Tibial artery (tissue), 4 donors: ENCODE results near the gene PACSIN1.

ENCODE experiments used
- DNase-seq, 2 donors: peaks; one replicate each; pipeline ENCODE4 v3.0.0-alpha.2; 2019
- H3K27ac ChIP-seq, 2 donors: fragments of 200-600 bp; sonication (generic) in 1 of 2; 1 replicate in 1 of 2; 2 replicates in 1 of 2; pipeline ENCODE4 v1.5.1; 2018 to 2019; ENCODE audit warnings: mild to moderate bottlenecking in 1 of 2
- H3K27me3 ChIP-seq, 2 donors: fragments of 200-600 bp; sonication (generic) in 1 of 2; one replicate each; pipeline versions ENCODE4 v1.5.1 to v1.6.0; 2016 to 2019
- H3K36me3 ChIP-seq, 3 donors: fragments of 200-600 bp; sonication (generic) in 2 of 3; one replicate each; pipeline ENCODE4 v1.5.1; 2016 to 2019; ENCODE audit warnings: mild to moderate bottlenecking in 2 of 3
- H3K4me1 ChIP-seq, 4 donors: fragments of 200-600 bp; sonication (generic) in 2 of 4; 1 replicate in 3 of 4; 2 replicates in 1 of 4; pipeline ENCODE4 v1.5.1; 2016 to 2019
- H3K4me3 ChIP-seq, 2 donors: fragments of 200-600 bp; sonication (generic) in 1 of 2; 1 replicate in 1 of 2; 2 replicates in 1 of 2; pipeline ENCODE4 v1.5.1; 2018 to 2019; ENCODE audit warnings: mild to moderate bottlenecking in 2 of 2
- H3K9me3 ChIP-seq, 3 donors: fragments of 200-600 bp; sonication (generic) in 1 of 3; one replicate each; pipeline ENCODE4 v1.5.1; 2016 to 2019
- intact Hi-C: fragments of 100-400 bp; cut with DNase I; formaldehyde crosslinking; loops from one replicate; pipeline ENCODE4 v1.15.0; 2023; ENCODE audit warnings: low total_unique reads
- TF ChIP-seq, protein P1 (sequence below), 2 experiments: fragments of 200-600 bp in 1 of 2; fragments of 450-650 bp in 1 of 2; IDR thresholded peaks; one replicate each; pipeline ENCODE4 v1.5.1; 2017 to 2019; ENCODE audit warnings: antibody characterized with exemption in 2 of 2, mild to moderate bottlenecking in 1 of 2, moderate library complexity in 1 of 2

PACSIN1 gene

DNA sequence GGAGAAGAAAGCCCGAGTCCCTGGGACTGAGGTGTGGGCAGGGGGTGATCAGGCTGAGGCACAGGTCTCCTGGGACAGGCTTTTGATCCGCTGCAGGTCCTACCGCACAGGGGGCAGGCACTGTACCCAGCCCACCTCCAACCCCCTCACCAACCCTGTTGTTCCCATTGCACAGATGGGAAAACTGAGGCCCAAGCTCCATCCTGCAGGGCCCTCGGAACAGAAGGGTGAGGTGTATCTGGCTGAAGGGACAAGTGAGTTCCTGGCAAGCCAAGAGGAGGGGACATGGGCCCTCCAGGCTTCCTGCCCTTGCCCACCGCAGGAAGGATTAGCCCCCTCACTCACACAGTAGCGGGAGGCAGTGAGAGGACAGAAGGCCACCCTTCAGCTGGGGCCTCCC lies 106.7 kb downstream of the PACSIN1 start:
- H3K36me3 ChIP-seq = no peaks in the 10 kb centered on the region
- peaks cover 0 to 51% of the 10 kb centered on the region in 2 donors for H3K27me3 ChIP-seq
- no peak overlapping the region for H3K27ac ChIP-seq
- intact Hi-C loops = no loop called here
- DNase-seq = no peak
- no peaks in the 10 kb centered on the region for H3K4me1 ChIP-seq
- H3K9me3 ChIP-seq = no peaks in the 10 kb centered on the region
- no peak overlapping the region for H3K4me3 ChIP-seq
- TF ChIP-seq, protein P1, sequence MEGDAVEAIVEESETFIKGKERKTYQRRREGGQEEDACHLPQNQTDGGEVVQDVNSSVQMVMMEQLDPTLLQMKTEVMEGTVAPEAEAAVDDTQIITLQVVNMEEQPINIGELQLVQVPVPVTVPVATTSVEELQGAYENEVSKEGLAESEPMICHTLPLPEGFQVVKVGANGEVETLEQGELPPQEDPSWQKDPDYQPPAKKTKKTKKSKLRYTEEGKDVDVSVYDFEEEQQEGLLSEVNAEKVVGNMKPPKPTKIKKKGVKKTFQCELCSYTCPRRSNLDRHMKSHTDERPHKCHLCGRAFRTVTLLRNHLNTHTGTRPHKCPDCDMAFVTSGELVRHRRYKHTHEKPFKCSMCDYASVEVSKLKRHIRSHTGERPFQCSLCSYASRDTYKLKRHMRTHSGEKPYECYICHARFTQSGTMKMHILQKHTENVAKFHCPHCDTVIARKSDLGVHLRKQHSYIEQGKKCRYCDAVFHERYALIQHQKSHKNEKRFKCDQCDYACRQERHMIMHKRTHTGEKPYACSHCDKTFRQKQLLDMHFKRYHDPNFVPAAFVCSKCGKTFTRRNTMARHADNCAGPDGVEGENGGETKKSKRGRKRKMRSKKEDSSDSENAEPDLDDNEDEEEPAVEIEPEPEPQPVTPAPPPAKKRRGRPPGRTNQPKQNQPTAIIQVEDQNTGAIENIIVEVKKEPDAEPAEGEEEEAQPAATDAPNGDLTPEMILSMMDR (IDR thresholded peaks at IDR 0.05) = no peak

DNA sequence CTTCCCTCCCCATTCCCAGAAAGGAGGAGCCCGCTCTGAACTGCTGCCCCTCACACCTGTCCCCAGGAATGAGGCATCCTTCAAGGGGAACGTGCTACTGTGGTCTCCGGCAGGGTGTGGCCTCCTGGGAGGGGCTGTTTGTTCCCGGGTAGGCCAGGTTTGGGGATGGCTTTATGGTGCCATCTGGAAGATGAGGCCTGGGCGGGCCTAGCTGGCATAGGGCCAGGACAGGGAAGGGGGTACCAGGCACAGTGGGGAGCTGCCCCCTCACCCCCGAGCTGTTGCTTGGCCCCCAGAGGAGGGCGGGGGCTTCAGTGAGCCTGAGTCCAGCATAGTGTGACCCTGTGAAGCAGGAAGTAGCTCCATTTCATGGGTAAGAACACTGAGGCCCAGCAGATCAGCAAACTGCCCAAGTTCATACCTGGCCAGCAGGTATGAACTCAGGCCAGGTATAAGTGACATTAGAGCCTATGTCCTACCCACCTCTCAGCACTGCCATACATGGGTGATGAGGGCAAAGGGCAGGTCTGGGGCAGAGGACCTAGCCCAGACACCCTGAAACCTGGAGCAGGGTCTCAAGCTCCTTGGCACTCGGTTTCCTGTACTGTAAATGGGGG lies 107.8 kb downstream of the PACSIN1 start:
- DNase-seq = no peak
- H3K4me1 ChIP-seq = no peaks in the 10 kb centered on the region
- no peaks in the 10 kb centered on the region for H3K9me3 ChIP-seq
- intact Hi-C loops = no loop called here
- no peak overlapping the region for H3K27ac ChIP-seq
- H3K27me3 ChIP-seq = peaks cover 0 to 43% of the 10 kb centered on the region in 2 donors
- H3K36me3 ChIP-seq = no peaks in the 10 kb centered on the region
- TF ChIP-seq, protein P1 (IDR thresholded peaks at IDR 0.05) = no peak
- no peak overlapping the region for H3K4me3 ChIP-seq

DNA sequence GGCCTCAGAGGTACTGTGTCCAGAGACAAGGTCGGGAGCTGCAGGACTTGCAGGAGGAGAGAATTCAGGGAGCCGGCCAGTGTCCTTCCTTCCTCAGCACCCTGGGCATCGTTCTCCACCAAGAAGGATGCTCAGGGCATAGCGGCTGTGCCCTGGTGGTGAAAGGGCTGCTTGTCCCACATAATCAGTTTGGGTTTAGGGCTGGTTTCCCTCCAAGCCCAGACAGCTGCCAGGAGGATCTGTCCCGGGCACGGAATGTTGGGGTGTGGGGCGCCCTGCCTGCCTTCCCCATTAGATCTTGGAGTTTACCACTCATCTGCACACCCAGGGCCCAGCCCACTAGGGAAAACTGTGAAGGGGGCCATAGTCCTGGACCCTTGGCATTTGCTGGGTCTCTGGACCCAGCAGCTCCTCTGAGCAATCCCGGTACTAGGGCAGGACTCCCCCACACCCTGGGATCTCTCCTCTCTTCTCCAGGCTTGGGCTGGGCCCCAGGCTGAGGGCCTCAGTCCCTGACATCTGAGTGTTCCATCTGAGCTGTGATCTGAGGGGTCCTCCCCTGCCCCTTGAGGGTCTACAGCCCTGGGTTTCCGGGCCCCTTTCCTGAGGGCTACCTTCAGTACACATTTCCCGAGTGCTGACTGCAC lies 108.9 kb downstream of the PACSIN1 start:
- H3K9me3 ChIP-seq = no peaks in the 10 kb centered on the region
- DNase-seq = no peak
- no peaks in the 10 kb centered on the region for H3K36me3 ChIP-seq
- H3K4me3 ChIP-seq = no peak overlapping the region
- no peak overlapping the region for H3K27ac ChIP-seq
- H3K27me3 ChIP-seq = peaks cover 0 to 32% of the 10 kb centered on the region in 2 donors
- intact Hi-C loops = no loop called here
- no peaks in the 10 kb centered on the region for H3K4me1 ChIP-seq
- TF ChIP-seq, protein P1 (IDR thresholded peaks at IDR 0.05) = no peak

DNA sequence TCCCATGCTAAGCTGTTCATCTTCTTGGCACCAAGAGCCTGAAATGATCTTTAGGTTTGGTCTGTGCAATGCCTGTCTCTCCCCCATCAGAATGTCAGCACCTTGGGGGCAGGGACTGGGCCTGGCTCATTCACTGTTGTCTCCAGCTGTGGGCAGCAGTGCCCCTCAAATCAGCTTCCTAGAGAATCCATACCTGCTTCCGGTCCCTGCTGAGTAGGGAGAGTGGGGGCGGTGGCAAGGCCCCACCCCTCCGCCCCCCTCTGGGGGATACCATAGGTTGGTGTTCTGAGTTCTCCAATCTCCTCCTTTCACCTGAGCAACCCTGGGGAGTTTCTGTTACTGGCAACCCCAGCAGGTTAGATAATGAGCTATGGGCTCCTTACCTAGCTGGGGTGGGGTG lies 109.5 kb downstream of the PACSIN1 start:
- no peak overlapping the region for H3K4me3 ChIP-seq
- H3K27ac ChIP-seq = no peak overlapping the region
- DNase-seq = no peak
- no peaks in the 10 kb centered on the region for H3K9me3 ChIP-seq
- H3K27me3 ChIP-seq = peaks cover 0 to 27% of the 10 kb centered on the region in 2 donors
- no peaks in the 10 kb centered on the region for H3K36me3 ChIP-seq
- intact Hi-C loops = no loop called here
- TF ChIP-seq, protein P1 (IDR thresholded peaks at IDR 0.05) = no peak
- H3K4me1 ChIP-seq = no peaks in the 10 kb centered on the region

DNA sequence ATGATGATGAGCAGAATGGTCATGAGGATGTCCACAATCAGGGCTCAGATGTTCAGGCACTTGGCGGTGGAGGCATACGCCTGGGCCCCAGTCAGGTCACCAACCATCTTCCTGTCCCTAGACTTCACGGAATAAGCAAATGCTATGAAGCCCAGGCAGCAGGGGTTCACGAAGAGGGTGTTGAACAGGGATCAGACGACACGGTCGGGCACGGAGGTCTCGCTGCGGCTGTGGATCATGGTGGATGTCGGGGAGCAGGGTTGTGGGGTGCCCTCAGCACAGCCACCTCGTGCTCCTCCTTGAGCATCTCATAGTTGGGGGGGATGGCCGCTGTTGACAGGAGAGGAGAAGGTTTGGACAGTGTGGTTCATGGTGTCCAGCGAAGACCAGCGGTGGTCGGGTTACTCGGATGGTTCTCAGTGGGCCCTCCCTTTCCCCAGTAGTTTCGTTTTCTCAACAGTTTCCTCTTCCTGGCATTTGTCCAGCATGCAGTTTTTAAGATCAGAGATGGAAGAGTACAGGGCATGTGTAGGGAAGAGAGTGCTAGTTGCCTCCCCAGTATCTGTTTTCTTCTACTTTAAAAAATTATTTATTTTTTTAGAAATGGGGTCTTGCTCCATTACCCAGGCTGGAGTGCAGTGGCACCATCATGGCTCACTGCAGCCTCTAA lies 110.5 kb downstream of the PACSIN1 start:
- Histone ChIP-seq H3K9me3 (no peaks in the 10 kb centered on the region), H3K27ac (no peak overlapping the region), H3K4me1 (no peaks in the 10 kb centered on the region), H3K4me3 (no peak overlapping the region), H3K27me3 (peaks cover 0 to 22% of the 10 kb centered on the region in 2 donors), H3K36me3 (no peaks in the 10 kb centered on the region)
- intact Hi-C loops = no loop called here
- TF ChIP-seq, protein P1 (IDR thresholded peaks at IDR 0.05) = no peak
- no peak for DNase-seq
